ENCODE measurements around the gene SMIM36.
"Not testable (repeated sequence)": the region's sequence is repeated elsewhere in the genome, so short reads cannot be mapped to it uniquely, and the experiment has no call there.

SMIM36 gene

DNA sequence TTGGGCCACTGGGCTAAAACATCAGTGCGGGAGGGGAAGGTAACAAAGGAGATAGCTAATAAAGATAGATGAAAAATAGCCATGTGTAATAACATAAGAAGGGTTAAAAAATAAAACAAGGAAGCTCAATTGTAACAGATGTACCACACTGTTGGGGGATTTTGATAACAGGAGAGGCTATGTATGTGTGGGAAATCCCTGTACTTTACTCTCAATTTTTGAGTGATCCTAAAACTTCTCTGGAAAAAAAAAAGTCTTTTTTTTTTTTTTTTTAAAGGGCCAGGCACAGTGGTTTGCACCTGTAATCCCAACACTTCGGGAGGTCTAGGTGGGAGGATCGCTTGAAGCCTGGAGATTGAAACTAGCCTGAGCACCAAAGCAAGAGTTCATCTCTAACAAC lies 87.7 kb downstream of the SMIM36 start:
- no peaks in the 10 kb centered on the region for H3K36me3 ChIP-seq
- H3K4me1 ChIP-seq: peaks cover 5% of the 10 kb centered on the region; the same call in 1 of the 2 replicates
- TF ChIP-seq, protein P1, sequence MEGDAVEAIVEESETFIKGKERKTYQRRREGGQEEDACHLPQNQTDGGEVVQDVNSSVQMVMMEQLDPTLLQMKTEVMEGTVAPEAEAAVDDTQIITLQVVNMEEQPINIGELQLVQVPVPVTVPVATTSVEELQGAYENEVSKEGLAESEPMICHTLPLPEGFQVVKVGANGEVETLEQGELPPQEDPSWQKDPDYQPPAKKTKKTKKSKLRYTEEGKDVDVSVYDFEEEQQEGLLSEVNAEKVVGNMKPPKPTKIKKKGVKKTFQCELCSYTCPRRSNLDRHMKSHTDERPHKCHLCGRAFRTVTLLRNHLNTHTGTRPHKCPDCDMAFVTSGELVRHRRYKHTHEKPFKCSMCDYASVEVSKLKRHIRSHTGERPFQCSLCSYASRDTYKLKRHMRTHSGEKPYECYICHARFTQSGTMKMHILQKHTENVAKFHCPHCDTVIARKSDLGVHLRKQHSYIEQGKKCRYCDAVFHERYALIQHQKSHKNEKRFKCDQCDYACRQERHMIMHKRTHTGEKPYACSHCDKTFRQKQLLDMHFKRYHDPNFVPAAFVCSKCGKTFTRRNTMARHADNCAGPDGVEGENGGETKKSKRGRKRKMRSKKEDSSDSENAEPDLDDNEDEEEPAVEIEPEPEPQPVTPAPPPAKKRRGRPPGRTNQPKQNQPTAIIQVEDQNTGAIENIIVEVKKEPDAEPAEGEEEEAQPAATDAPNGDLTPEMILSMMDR (IDR thresholded peaks at IDR 0.05; ENCODE audit: low read depth, low read length): no peak
- no peaks in the 10 kb centered on the region for H3K9me3 ChIP-seq
- no peak for DNase-seq
- H3K27me3 ChIP-seq: no peaks in the 10 kb centered on the region
- no peak overlapping the region for H3K4me3 ChIP-seq (ENCODE audit: low read depth, low read length)

DNA sequence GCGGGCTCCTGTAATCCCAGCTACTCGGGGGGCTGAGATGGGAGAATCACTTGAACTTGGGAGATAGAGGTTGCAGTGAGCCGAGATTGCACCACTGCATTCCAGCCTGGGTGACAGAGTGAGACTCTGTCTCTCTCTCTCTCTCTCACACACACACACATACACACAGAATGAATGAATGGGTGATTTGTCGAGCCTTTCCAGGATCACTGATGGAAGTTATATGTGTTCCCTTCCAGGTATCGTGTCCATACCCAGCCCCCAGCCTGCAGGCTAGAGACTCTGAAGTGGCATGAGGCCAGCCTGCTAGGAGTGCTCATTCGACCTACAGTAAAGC lies 88.5 kb downstream of the SMIM36 start:
- not testable (repeated sequence) for H3K4me3 ChIP-seq (ENCODE audit: low read depth, low read length); H3K27me3 ChIP-seq; H3K4me1 ChIP-seq; DNase-seq; H3K9me3 ChIP-seq; H3K36me3 ChIP-seq

DNA sequence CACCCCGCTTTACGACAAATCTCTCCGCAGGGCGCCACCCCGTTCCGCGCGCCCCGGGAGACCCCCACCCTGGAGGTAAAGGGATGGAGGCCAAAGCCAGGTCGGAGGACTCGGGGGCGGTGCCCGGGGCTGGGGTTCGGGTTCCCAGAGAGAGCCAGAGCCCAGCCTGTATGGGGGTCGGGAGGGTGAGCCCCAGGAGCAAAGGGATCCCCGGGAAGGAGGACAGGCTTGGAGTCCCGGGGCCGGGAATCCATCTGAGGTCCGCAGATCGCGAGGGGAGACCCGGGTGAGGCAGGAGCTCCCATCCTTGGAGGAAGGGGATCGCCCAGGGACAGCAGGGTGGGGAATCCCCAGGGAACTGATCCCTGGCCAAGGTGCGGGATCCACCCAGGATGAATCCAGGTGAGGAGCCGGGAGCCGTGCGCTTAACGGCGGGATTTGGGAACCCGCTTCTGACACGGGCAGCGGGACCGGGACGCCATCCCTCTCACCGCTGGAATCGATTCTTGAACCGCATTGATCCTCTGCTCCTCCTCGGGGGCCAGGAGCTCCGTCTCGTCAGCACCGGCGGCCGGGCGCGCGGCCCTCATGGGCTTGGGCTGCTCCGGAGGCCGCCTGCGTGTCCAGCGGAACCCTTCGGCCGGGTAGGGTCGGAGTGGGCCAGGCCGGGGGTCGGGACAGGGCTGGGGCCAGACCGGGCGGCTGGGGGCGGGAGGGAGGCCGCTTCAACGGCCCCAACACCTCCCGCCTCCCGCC lies 89.9 kb downstream of the SMIM36 start, which contains the start of gene MMD:
TSS of gene MMD (minus strand) at position 657 of the 756 bp plus-strand sequence. CDS start at position 517, 140 bp downstream.
- no peaks in the 10 kb centered on the region for H3K9me3 ChIP-seq
- no peaks in the 10 kb centered on the region for H3K36me3 ChIP-seq
- TF ChIP-seq, protein P1 (IDR thresholded peaks at IDR 0.05; ENCODE audit: low read depth, low read length): no peak
- peaks cover 5% of the 10 kb centered on the region; the same call in 1 of the 2 replicates for H3K4me1 ChIP-seq
- peak within 1 kb of the TSS; percentile 91 for H3K4me3 ChIP-seq (ENCODE audit: low read depth, low read length)
- DNase-seq: peak; percentile 25
- H3K27me3 ChIP-seq: no peaks in the 10 kb centered on the region

DNA sequence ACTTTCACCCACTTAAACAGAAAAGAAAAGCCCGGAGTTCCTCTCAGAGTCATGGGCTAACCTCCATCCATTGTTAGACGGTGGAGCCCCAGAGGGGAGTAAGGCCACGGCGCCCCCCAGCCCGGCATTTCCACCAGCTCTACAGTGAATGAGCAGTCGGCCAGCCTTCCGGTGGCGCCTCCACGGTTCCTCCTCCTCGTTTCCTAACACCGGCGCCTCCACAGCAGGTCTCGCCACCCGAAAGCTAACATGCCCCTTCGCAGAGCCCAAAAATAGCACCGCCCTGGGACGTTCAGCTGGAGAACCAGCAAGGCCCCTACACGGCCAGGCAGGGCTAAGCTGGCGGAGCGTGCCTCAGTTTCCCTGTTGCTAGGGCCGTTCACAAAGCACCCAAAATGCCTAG lies 90.5 kb downstream of the SMIM36 start:
- H3K4me3 ChIP-seq (ENCODE audit: low read depth, low read length): peak overlapping the region; percentile 91
- TF ChIP-seq, protein P1 (IDR thresholded peaks at IDR 0.05; ENCODE audit: low read depth, low read length): no peak
- H3K9me3 ChIP-seq: no peaks in the 10 kb centered on the region
- H3K36me3 ChIP-seq: no peaks in the 10 kb centered on the region
- peaks cover 5% of the 10 kb centered on the region; the same call in 1 of the 2 replicates for H3K4me1 ChIP-seq
- no peaks in the 10 kb centered on the region for H3K27me3 ChIP-seq
- peak; percentile 54 for DNase-seq

DNA sequence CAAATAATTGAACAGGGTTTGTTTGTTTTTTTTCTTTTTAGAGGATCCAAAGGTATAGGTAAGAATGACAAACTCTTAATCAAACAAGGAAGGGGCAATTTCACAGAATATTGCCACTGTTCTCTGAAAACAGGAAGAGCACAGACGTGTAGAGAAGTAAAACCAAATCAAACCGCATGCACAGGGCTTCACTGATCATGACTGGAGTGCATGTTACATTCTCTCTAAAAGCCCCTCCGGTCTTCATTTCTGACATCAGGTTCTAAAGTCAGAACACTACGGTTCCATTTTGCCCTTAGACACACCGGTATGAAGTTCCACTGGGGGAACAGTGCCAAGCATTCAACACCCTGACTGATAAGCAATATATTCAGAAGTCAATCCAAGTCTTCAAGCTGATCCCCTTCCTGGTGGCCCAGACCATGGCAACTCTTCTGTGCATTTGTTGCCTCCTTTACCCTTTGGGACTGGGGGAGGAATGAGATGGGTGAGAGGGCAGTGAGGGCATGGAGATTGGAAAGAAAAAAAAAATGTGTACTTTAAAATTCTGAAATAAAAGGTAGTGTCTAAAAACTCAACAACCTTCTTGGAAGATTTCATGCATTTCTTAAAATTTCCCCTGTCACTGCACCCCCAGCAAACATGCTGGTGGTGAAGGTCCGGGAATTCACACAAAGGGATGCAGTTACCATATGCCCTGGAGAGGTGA lies 91.0 kb downstream of the SMIM36 start:
- DNase-seq: no peak

More for the DNA sequence above, 91.0 kb downstream of the SMIM36 start:
- H3K36me3 ChIP-seq: no peaks in the 10 kb centered on the region
- no peaks in the 10 kb centered on the region for H3K27me3 ChIP-seq
- H3K9me3 ChIP-seq: no peaks in the 10 kb centered on the region
- peaks cover 5% of the 10 kb centered on the region; the same call in 1 of the 2 replicates for H3K4me1 ChIP-seq
- peak overlapping the region; percentile 91 for H3K4me3 ChIP-seq (ENCODE audit: low read depth, low read length)
- TF ChIP-seq, protein P1 (IDR thresholded peaks at IDR 0.05; ENCODE audit: low read depth, low read length): no peak

Data from BE2C (cell line).